ENCODE results near the gene UCN2.

UCN2 gene

GRCh38 chr3:48588230-48588629 lies 24.6 kb upstream of the UCN2 start:
- no peak for DNase-seq

DNA sequence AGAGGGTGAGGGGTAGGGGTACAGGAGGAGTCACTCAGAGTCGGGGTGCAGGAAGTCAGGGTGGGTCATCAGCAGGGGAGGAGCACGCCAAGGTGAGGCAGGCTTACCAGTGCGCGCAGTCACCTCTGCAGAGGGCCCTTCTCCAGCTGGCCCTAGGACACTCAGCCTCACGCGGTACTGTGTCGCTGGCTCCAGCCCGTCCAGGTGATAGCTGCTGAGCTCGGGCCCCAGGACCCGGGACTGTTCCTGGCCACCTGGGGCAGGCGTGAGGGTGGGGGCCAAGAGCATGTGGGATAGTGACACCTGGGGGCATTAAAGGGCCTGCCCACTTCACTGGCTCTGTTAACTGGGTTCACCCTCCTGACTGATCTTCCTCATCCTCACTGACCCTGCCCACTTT lies 24.1 kb upstream of the UCN2 start:
- DNase-seq = no peak

DNA sequence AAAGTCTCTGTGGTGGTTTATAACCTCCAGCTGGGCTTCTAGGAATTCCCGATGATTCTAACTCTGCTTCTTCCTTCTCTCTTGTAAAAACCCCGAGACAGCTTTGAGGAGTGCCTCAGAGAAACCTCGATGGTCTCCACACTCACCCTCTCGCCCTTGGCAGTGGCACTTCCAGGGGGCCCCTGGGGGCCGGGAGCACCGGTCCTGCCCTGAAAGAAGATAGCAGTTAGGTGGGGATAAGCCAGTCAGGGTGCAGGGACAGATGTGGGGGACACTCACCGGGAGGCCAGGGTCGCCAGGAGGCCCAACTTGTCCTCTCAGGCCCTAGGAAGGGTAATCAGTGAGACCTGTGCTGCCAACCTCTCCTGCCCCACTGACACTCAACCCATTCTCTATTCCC lies 21.8 kb upstream of the UCN2 start:
- DNase-seq = no peak

DNA sequence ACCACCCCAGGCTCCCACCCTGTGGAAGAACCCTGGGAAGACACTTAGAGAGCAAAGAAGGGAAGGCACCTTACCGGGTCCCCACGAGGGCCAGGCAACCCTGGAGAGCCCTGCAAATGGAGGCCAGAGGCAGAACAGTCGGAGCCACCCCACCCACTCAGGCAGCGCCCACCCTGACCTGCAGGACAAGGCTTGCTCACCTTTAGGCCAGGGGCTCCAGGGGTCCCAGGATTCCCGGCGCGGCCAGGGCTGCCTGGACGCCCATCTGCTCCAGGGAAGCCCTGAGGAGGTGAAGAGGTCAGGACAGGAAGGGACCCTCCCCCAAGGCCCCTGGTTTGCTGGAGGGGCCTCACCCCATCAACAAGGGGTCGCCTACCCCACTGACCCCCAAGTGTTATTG lies 21.3 kb upstream of the UCN2 start:
- no peak for DNase-seq

GRCh38 chr3:48581621-48582481 lies 18.3 kb upstream of the UCN2 start:
- no peak for DNase-seq

DNA sequence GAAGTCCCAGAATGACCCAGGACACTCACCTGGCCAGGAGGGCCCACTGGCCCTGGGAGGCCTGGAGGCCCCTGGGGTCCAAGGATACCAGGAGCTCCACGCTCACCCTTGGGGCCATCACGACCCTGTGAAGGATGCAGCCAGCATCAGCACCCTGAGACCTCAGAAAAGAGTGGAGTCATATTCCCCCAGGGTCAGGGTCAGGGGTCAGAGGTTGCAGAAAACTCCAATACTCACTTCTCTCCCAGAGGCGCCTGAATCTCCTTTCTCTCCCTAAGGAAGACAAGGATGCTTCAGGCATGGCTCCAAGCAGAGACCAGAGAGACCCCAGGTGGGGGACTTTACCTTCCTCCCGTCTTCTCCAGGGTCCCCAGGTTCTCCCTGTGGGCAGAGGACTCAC lies 13.1 kb upstream of the UCN2 start:
- DNase-seq = no peak

DNA sequence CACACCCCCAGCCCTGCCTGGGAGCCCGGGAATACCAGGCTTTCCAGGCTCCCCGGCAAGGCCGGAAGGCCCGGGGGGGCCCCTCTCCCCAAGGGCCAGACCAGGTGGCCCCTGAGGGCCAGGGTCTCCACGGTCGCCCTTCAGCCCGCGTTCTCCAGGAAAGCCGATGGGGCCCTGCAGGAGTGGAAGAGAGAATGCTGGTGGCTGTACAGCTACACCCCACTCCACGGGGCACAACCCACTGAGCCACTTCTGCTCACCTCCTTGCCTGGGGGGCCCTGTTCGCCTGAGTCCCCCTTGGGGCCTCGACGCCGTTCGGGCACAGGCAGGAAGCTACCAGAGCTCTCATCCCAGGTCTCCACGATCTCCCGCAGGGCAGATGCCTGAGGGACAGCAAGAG lies 11.8 kb upstream of the UCN2 start:
- DNase-seq = no peak

- no peak for DNase-seq
Measured at GRCh38 chr3:48573973-48574585, 10.5 kb upstream of the UCN2 start.

GRCh38 chr3:48572517-48572916 lies 8.9 kb upstream of the UCN2 start:
- DNase-seq = no peak

GRCh38 chr3:48571938-48572337 lies 8.4 kb upstream of the UCN2 start:
- no peak for DNase-seq

DNA sequence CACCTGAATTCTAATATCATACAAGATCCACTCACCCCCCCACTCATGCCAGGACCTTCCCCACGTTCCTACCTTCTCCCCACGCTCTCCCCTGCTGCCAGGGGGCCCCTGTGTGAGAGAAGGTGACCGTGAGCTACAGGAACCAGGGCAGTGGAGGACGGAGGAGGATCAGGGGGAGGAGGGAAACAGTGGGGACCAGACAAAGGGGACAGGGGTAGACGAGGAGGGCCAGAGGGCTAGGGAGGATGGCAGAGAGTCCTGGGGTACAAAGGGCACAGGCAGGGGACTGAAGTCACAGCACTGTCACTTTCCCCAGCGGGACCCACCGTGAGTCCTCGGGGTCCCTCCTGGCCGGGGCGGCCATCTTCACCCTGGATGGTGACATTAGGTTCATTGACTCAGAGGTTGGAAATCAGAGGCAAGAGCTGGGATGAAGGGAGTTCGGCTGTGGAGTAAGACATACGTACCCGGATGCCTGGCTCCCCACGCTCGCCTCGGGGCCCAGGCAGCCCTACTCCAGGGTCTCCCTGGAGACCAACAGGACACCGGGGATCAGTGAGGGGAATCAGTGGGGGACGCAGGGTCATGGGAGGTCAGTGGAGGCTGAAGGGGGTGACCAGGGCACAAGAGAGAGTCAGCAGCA lies 6.3 kb upstream of the UCN2 start:
- DNase-seq = no peak

GRCh38 chr3:48569400-48569799 lies 5.8 kb upstream of the UCN2 start:
- DNase-seq = no peak

DNA sequence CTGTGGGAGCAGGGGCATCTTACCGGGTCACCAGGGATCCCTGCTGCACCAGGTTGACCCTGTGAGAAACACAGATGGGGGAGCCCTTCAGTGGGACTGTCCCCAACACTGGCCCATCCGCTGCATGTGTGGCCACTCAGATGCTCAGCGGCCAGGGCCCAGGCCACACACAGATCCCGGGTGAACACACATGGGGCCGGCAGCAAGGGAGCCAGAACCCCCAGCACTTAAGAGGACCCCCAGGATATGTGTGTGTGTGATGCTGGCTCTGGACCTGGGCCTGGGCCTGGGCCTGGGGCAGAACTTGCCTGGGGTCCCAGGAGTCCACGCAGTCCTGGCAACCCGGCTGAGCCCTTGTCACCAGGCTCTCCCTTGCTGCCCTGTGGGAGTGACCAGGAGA lies 4.9 kb upstream of the UCN2 start:
- DNase-seq = no peak

- no peak for DNase-seq
Measured at GRCh38 chr3:48567500-48567899, 3.9 kb upstream of the UCN2 start.

- DNase-seq = no peak
Measured at GRCh38 chr3:48567090-48567489, 3.5 kb upstream of the UCN2 start.

GRCh38 chr3:48566401-48566760 lies 2.8 kb upstream of the UCN2 start:
- DNase-seq = no peak

DNA sequence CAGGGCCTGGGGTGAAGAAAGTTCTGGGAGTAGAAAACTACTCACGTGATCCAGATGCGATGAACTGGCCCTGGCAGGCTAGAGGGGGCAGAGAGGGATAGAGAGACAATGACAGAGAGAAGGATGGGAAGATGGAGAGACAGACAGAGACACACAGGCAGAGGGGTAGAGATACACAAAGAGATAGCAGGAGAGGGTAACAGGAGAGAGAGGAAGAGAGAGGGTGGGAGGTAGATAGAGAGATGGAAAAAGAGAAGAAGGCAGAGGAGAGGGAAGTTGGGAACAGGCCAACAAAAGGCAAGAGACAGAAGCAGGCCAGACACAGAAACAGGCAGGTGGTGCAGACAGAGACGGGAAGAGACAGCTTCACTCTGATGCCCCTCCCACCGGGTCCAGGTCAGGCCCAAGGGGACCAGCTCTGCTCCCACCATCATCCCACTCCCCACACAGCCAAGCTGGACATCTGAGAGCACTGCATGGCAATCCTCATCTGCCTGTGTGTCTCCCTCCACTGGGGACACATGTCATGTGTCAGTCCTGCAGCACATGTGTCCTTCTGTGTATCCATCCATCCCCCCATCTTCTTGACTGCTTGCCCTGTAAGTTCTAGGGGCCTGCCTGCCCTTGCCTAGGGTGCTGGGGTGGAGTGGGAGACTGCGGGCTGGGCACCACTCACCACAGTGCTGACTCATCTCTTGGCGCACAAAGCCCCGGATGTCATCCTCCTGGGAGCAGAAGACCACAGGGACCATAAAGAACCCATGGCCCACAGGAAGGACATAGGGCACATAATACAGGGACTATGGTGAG lies 2.2 kb upstream of the UCN2 start:
- DNase-seq = no peak

- no peak for DNase-seq
Measured at GRCh38 chr3:48565186-48565585, 1.6 kb upstream of the UCN2 start.

DNA sequence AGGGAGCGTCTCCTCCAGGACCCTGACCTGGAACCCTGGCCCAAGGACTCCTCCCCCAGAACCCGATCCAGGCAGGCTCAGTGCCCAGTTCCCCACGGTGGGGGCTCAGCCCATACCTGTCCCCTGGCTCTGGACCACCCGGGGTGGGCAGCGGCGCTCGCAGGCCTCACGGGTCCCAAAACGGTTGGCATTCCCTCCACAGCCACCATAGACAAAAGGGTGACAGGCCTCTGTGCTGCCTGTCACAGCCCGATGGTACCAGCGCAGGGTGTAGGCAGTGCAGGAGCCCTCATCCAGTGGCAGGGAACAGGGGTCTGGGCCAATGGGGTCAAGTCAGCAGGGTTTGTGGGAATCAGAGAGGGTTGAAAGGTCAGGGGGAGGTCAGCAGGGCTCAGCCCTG lies 1.1 kb upstream of the UCN2 start:
- no peak for DNase-seq

DNA sequence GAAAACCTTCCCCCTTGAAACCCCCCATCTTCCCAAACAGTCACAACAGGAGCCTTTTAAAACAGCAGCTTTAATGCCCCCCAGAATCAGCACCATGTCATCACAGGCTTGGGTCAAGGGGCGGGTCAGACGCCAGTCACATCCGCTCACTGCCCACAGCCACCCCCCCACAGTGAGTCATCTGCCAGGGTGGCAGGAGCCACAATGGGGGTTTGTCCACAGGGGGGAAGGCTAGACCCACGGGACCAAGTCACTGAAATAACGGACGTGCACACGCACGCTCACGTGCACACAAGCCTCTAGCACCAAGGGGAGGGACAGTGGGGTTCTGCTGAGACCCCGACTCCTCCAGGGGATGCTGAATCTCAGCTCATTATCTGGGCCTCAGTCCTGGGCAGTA lies 441 bp upstream of the UCN2 start:
- no peak for DNase-seq

GRCh38 chr3:48562367-48563095 lies 1.1 kb downstream of the UCN2 start:
- DNase-seq = no peak

DNA sequence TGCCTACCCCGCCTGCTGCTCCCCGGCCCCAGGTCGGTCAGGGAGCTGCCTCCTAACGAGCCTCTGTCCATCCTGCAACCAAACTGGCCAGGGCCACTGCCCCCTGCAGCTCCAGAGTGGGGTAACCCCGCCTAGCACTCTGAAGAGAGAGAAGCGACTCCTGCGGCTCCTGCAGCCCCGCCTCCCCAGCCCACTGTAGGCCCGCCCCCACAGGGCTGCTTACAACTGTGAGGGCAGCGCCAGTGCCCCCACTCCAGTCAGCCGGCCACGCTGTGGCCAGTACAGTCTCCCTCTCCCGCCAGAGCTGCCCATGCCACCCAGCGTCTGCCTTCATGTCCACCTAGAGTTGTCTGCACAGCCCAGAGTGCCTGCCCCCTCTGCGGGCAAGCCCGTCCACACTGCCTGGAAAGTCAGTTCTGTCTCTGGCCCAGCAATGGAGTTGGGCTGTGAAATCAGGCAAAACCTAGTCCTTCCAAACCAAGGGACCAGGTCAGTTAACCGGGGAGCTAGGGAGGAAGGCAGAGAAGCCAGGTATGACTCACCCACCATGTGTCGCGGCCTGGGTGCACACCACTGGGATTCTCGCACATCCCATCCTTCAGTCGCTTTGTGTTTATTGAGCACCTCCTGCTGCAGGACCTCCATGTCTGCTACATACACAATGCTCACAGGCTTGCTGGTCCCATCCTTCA lies 2.4 kb downstream of the UCN2 start:
- DNase-seq = peak; percentile 77

All from eye (tissue), 1 donor.